Kidney (tissue), 14 donors: Measurements from ENCODE around the gene CNKSR1. TPM values are rescaled to one million over a fixed set of nuclear protein-coding genes. Genes with fewer than 3 reads are reported as not detected.

Experiments used
- DNase-seq, 5 donors: peaks; one replicate each; pipeline ENCODE4 v3.0.0-alpha.2; 2013 to 2020
- FAIRE-seq: peaks from 2 replicates; lab custom pipeline; 2012; peaks lifted over from hg19 to GRCh38; lab: Jason Lieb, UNC
- H3K27ac ChIP-seq, 2 donors: one replicate each; pipeline ENCODE4 v1.7.0; 2013; ENCODE audit warnings: low read depth in 2 of 2, low read length in 2 of 2, inconsistent platforms in 1 of 2
- H3K27me3 ChIP-seq: one replicate; pipeline ENCODE4 v1.7.1; 2013; ENCODE audit warnings: low read length, inconsistent platforms; ENCODE audit not compliant: control insufficient read depth, insufficient read depth
- H3K36me3 ChIP-seq, 3 donors: one replicate each; pipeline versions ENCODE4 v1.7.0 to v1.7.1; 2013; ENCODE audit warnings: low read length in 3 of 3, control low read depth in 1 of 3, inconsistent platforms in 1 of 3; ENCODE audit not compliant: insufficient read depth in 3 of 3, control insufficient read depth in 2 of 3
- H3K4me1 ChIP-seq, 3 donors: one replicate each; pipeline versions ENCODE4 v1.7.0 to v1.7.1; 2013; ENCODE audit warnings: low read length in 3 of 3, inconsistent platforms in 1 of 3, low read depth in 1 of 3; ENCODE audit not compliant: control insufficient read depth in 2 of 3, insufficient read depth in 2 of 3
- H3K4me3 ChIP-seq, 3 donors: one replicate each; pipeline versions ENCODE4 v1.7.0 to v1.8.1; 2013; ENCODE audit warnings: low read length in 3 of 3, control low read depth in 1 of 3, inconsistent platforms in 1 of 3
- H3K9ac ChIP-seq, 3 donors: one replicate each; pipeline versions ENCODE4 v1.7.0 to v1.7.1; 2013; ENCODE audit warnings: low read length in 3 of 3, control low read depth in 1 of 3, inconsistent platforms in 1 of 3
- H3K9me3 ChIP-seq, 3 donors: one replicate each; pipeline versions ENCODE4 v1.7.0 to v1.7.1; 2013; ENCODE audit warnings: low read length in 3 of 3, control low read depth in 1 of 3, inconsistent platforms in 1 of 3; ENCODE audit not compliant: control insufficient read depth in 2 of 3, insufficient read depth in 1 of 3
- CTCF ChIP-seq: IDR thresholded peaks from 3 replicates; pipeline ENCODE4 v1.5.1; 2012; ENCODE audit warnings: mild to moderate bottlenecking, moderate library complexity, borderline replicate concordance; ENCODE audit not compliant: insufficient read depth; ENCODE audit errors: extremely low read depth
- intact Hi-C: fragments of 100-400 bp; cut with DNase I; formaldehyde crosslinking; loops from one replicate; pipeline ENCODE4 v1.11.1; 2022
- polyA plus RNA-seq: library from polyadenylated mRNA; stranded (reverse); fragments of 350-450 nt; fragmentation: Illumina TruSeq; extraction: RNeasy Lipid Tissue Mini Kit (QIAGEN cat#74804); gene quantifications from one replicate; pipeline ENCODE4 v1.2.3, GENCODE V29; 2014; ENCODE audit warnings: low read depth, low replicate concordance; ENCODE audit not compliant: insufficient read depth
- total RNA-seq: library from RNA; stranded (reverse); fragmentation: NEBNext Ultra II Directional; extraction: Animal tissue kit (Norgen Biotek cat#: 25700); gene quantifications from one replicate; pipeline ENCODE4 v1.2.1, GENCODE V29; 2021
- donor health status: control.
- donor health status: control.
- donor health status: control.
- donor health status: control.
- donor health status: control.
- donor health status: DM: yes; HTN: yes; CAD: no.
- donor health status: Normal renal cell carcinoma (clear cell type).

CNKSR1 gene
- total and polyA plus RNA-seq, 2 donors from 2014 or later: 8.8 to 19.7 TPM

- DNase-seq (no peak), FAIRE-seq (no peak)
- Histone ChIP-seq H3K27ac (no peak overlapping the region), H3K9me3 (no peaks in the 10 kb centered on the region), H3K4me3 (no peak overlapping the region), H3K27me3 (no peaks in the 10 kb centered on the region), H3K4me1 (no peaks in the 10 kb centered on the region), H3K9ac (no peak overlapping the region), H3K36me3 (no peaks in the 10 kb centered on the region)
- no peak for TF ChIP-seq CTCF
- intact Hi-C loops: no loop called here
These were observed 35.4 kb downstream of the CNKSR1 start for GRCh38 chr1:26212726-26213125.

- H3K27me3 ChIP-seq: no peaks in the 10 kb centered on the region
- no peak overlapping the region for H3K9ac ChIP-seq
- DNase-seq (no peak), FAIRE-seq (no peak)
- H3K9me3 ChIP-seq: no peaks in the 10 kb centered on the region
- no peak overlapping the region for H3K27ac ChIP-seq
- no peak overlapping the region for H3K4me3 ChIP-seq
- intact Hi-C loops: no loop called here
- no peaks in the 10 kb centered on the region for H3K36me3 ChIP-seq
- no peak for TF ChIP-seq CTCF
- no peaks in the 10 kb centered on the region for H3K4me1 ChIP-seq
These were observed 36.1 kb downstream of the CNKSR1 start for GRCh38 chr1:26213335-26213905.

- no peaks in the 10 kb centered on the region for H3K27me3 ChIP-seq
- no peaks in the 10 kb centered on the region for H3K4me1 ChIP-seq
- DNase-seq: no peak
- no peaks in the 10 kb centered on the region for H3K9me3 ChIP-seq
- H3K27ac ChIP-seq: no peak overlapping the region
- no peak overlapping the region for H3K9ac ChIP-seq
- intact Hi-C loops: no loop called here
- no peaks in the 10 kb centered on the region for H3K36me3 ChIP-seq
- no peak overlapping the region for H3K4me3 ChIP-seq
- TF ChIP-seq CTCF: no peak
- FAIRE-seq: no peak
These were observed 38.0 kb downstream of the CNKSR1 start for GRCh38 chr1:26215246-26215645.

GRCh38 chr1:26218906-26219494, 41.7 kb downstream of the CNKSR1 start:
- Histone ChIP-seq H3K4me1 (no peaks in the 10 kb centered on the region), H3K9ac (no peak overlapping the region), H3K27ac (no peak overlapping the region), H3K9me3 (no peaks in the 10 kb centered on the region), H3K4me3 (no peak overlapping the region), H3K27me3 (no peaks in the 10 kb centered on the region), H3K36me3 (no peaks in the 10 kb centered on the region)
- DNase-seq (peak in 1 of 5 donors; percentile 82), FAIRE-seq (no peak)
- intact Hi-C loops: no loop called here
- TF ChIP-seq CTCF: no peak
